ENCODE measurements around the gene PPOX.

The PPOX gene

DNA sequence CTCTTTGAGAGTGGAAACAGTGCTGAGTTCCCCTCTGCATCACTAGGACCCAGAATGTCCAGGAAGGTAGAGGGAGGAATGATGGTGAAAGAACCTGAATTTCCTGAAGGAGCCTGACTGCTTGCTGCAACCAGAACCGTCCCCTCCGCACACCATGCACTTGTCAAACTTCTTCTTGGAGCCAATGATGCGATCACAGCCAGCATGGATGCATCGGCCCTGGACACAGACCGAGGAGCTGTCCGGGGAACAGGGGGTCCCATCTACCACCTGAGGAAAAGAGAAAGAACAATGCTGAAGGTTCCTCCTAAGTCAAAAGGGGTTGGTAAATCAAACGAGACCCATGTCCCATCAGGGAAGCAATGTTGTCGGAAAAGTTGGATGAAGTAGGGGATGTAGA lies 25.7 kb downstream of the PPOX start:
- no peak overlapping the region for H3K9ac ChIP-seq (ENCODE audit: low read depth, low read length)
- peaks cover 29% of the 10 kb centered on the region; the same call in 1 of the 2 replicates for H3K36me3 ChIP-seq (ENCODE audit: insufficient read depth, low read length)
- 86% methylated on average over 8 of the region's 8 CpGs for WGBS
- H3K27me3 ChIP-seq (ENCODE audit: insufficient read depth, low read length): no peaks in the 10 kb centered on the region
- no peak overlapping the region for H3K4me3 ChIP-seq (ENCODE audit: low read length)
- no peak overlapping the region for H3K27ac ChIP-seq (ENCODE audit: low read depth, low read length)
- peaks cover 8% of the 10 kb centered on the region for H3K4me1 ChIP-seq (ENCODE audit: insufficient read depth, low read length)
- H3K9me3 ChIP-seq (ENCODE audit: insufficient read depth, low read depth, low read length): no peaks in the 10 kb centered on the region

GRCh38 chr1:161192476-161193465 lies 26.5 kb downstream of the PPOX start:
- Histone ChIP-seq H3K4me1 (ENCODE audit: insufficient read depth, low read length) (peaks cover 15% of the 10 kb centered on the region), H3K9ac (ENCODE audit: low read depth, low read length) (no peak overlapping the region), H3K4me3 (ENCODE audit: low read length) (no peak overlapping the region), H3K36me3 (ENCODE audit: insufficient read depth, low read length) (peaks cover 29% of the 10 kb centered on the region; the same call in 1 of the 2 replicates), H3K9me3 (ENCODE audit: insufficient read depth, low read depth, low read length) (no peaks in the 10 kb centered on the region), H3K27ac (ENCODE audit: low read depth, low read length) (no peak overlapping the region), H3K27me3 (ENCODE audit: insufficient read depth, low read length) (no peaks in the 10 kb centered on the region)
- WGBS: 76% methylated on average over 14 of the region's 15 CpGs

DNA sequence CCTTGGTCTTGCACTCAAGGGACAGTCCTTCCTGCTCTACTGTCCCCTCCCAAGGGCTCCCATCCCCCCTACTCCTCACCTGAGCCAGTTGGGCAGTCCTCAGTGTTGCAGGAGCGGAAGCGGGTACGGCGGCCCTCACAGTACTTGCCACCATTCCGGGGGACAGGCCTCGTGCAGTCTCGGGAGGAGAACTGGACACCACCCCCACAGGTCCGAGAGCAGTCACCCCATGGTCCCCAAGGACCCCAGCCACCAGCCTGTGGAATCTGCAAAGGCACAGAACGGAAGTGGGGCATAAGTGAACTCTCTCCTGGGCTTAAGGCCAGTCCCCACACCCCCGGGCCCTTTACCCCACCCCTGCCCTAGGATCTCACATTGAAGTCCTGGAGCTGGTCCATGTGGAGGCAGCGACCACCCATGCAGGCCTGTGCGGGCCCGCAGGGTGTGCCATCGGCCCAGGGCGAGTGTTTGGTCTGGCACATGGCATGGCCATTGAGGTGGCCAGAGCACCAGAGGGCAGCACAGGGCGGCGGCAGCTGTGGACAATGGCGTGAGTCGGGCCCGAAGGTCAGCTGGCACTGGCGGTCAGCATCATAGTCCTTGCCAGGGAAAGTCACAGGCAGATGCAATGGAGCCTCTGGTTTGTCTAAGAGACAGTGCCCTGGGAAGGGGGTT lies 27.5 kb downstream of the PPOX start:
- no peak overlapping the region for H3K4me3 ChIP-seq (ENCODE audit: low read length)
- no peak overlapping the region for H3K27ac ChIP-seq (ENCODE audit: low read depth, low read length)
- WGBS: 93% methylated on average over 21 of the region's 21 CpGs
- peaks cover 24% of the 10 kb centered on the region for H3K4me1 ChIP-seq (ENCODE audit: insufficient read depth, low read length)
- H3K9me3 ChIP-seq (ENCODE audit: insufficient read depth, low read depth, low read length): no peaks in the 10 kb centered on the region
- H3K36me3 ChIP-seq (ENCODE audit: insufficient read depth, low read length): peaks cover 29% of the 10 kb centered on the region; the same call in 1 of the 2 replicates
- H3K9ac ChIP-seq (ENCODE audit: low read depth, low read length): no peak overlapping the region
- no peaks in the 10 kb centered on the region for H3K27me3 ChIP-seq (ENCODE audit: insufficient read depth, low read length)

DNA sequence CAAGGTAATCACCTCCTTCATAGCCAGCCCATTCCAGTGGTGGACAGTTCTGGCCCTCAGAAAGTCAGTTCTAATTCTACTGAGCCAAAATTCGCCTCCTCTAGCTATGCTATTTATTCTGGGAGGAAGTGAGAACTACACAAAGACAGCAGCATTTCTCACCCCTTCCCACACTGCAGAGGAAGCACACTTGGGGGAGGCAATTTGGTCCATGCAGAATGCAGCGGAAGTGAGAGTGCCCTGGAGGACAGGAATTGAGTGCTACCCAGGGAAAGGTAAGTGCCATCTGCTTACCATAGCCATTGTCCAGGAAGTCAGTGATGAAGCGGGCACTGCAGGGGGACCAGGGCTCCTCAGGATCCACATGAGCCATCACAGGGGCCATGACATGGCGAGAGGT lies 28.9 kb downstream of the PPOX start:
- 86% methylated on average over 4 of the region's 4 CpGs for WGBS
- no peak overlapping the region for H3K27ac ChIP-seq (ENCODE audit: low read depth, low read length)
- H3K4me1 ChIP-seq (ENCODE audit: insufficient read depth, low read length): peaks cover 39% of the 10 kb centered on the region
- peaks cover 29% of the 10 kb centered on the region; the same call in 1 of the 2 replicates for H3K36me3 ChIP-seq (ENCODE audit: insufficient read depth, low read length)
- no peak overlapping the region for H3K9ac ChIP-seq (ENCODE audit: low read depth, low read length)
- no peaks in the 10 kb centered on the region for H3K9me3 ChIP-seq (ENCODE audit: insufficient read depth, low read depth, low read length)
- H3K27me3 ChIP-seq (ENCODE audit: insufficient read depth, low read length): no peaks in the 10 kb centered on the region
- H3K4me3 ChIP-seq (ENCODE audit: low read length): no peak overlapping the region

DNA sequence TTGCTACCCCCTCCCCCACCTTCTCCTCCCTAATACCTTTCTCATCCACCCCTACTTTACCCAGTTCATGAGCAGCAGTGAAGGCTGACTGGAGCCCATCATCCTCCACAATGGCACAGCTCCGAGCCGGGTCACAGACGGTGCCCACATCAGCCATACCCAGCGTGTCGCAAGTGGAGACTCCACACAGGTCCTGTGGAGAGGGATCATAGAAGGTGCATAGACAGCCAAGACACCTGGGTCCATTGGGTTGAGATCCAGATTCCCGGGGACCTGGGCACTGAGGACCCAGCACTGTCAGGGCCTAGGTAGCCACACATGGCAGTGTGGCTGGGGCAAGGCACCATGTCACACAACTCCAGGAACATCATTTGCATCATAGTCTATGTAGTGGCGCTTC lies 29.9 kb downstream of the PPOX start:
- WGBS: 96% methylated on average over 7 of the region's 7 CpGs
- peaks cover 28% of the 10 kb centered on the region; the same call in 1 of the 2 replicates for H3K36me3 ChIP-seq (ENCODE audit: insufficient read depth, low read length)
- H3K27me3 ChIP-seq (ENCODE audit: insufficient read depth, low read length): no peaks in the 10 kb centered on the region
- H3K9me3 ChIP-seq (ENCODE audit: insufficient read depth, low read depth, low read length): no peaks in the 10 kb centered on the region
- H3K4me1 ChIP-seq (ENCODE audit: insufficient read depth, low read length): peaks cover 48% of the 10 kb centered on the region
- no peak overlapping the region for H3K27ac ChIP-seq (ENCODE audit: low read depth, low read length)
- no peak overlapping the region for H3K4me3 ChIP-seq (ENCODE audit: low read length)
- no peak overlapping the region for H3K9ac ChIP-seq (ENCODE audit: low read depth, low read length)

GRCh38 chr1:161196521-161197451 lies 30.6 kb downstream of the PPOX start:
- Histone ChIP-seq H3K36me3 (ENCODE audit: insufficient read depth, low read length) (peaks cover 22% of the 10 kb centered on the region; the same call in 1 of the 2 replicates), H3K27me3 (ENCODE audit: insufficient read depth, low read length) (no peaks in the 10 kb centered on the region), H3K4me1 (ENCODE audit: insufficient read depth, low read length) (peaks cover 55% of the 10 kb centered on the region), H3K27ac (ENCODE audit: low read depth, low read length) (peak overlapping the region; percentile 64), H3K9me3 (ENCODE audit: insufficient read depth, low read depth, low read length) (no peaks in the 10 kb centered on the region), H3K9ac (ENCODE audit: low read depth, low read length) (peak overlapping the region; percentile 42), H3K4me3 (ENCODE audit: low read length) (peak overlapping the region; percentile 51; the same call in 1 of the 2 replicates)
- 78% methylated on average over 27 of the region's 27 CpGs for WGBS

GRCh38 chr1:161197560-161198193 lies 31.5 kb downstream of the PPOX start:
- peaks cover 56% of the 10 kb centered on the region for H3K4me1 ChIP-seq (ENCODE audit: insufficient read depth, low read length)
- no peak overlapping the region for H3K27ac ChIP-seq (ENCODE audit: low read depth, low read length)
- 88% methylated on average over 11 of the region's 11 CpGs for WGBS
- H3K9me3 ChIP-seq (ENCODE audit: insufficient read depth, low read depth, low read length): no peaks in the 10 kb centered on the region
- H3K9ac ChIP-seq (ENCODE audit: low read depth, low read length): peak overlapping the region; percentile 42
- H3K4me3 ChIP-seq (ENCODE audit: low read length): peak overlapping the region; percentile 51
- H3K36me3 ChIP-seq (ENCODE audit: insufficient read depth, low read length): peaks cover 17% of the 10 kb centered on the region; the same call in 1 of the 2 replicates
- no peaks in the 10 kb centered on the region for H3K27me3 ChIP-seq (ENCODE audit: insufficient read depth, low read length)

- 31% methylated on average over 20 of the region's 20 CpGs for WGBS
- Histone ChIP-seq H3K9ac (ENCODE audit: low read depth, low read length) (peak overlapping the region; percentile 42), H3K27me3 (ENCODE audit: insufficient read depth, low read length) (no peaks in the 10 kb centered on the region), H3K36me3 (ENCODE audit: insufficient read depth, low read length) (peaks cover 16% of the 10 kb centered on the region), H3K4me1 (ENCODE audit: insufficient read depth, low read length) (peaks cover 56% of the 10 kb centered on the region), H3K4me3 (ENCODE audit: low read length) (peak overlapping the region; percentile 51), H3K27ac (ENCODE audit: low read depth, low read length) (peak overlapping the region; percentile 72), H3K9me3 (ENCODE audit: insufficient read depth, low read depth, low read length) (no peaks in the 10 kb centered on the region)
Observed at GRCh38 chr1:161198194-161198896, 32.1 kb downstream of the PPOX start.

- H3K27ac ChIP-seq (ENCODE audit: low read depth, low read length): peak within 1 kb of the TSS; percentile 95
- WGBS: 51% methylated on average over 11 of the region's 11 CpGs
- no peaks in the 10 kb centered on the region for H3K27me3 ChIP-seq (ENCODE audit: insufficient read depth, low read length)
- H3K36me3 ChIP-seq (ENCODE audit: insufficient read depth, low read length): peaks cover 20% of the 10 kb centered on the region
- peak within 1 kb of the TSS; percentile 51 for H3K4me3 ChIP-seq (ENCODE audit: low read length)
- peak within 1 kb of the TSS; percentile 42 for H3K9ac ChIP-seq (ENCODE audit: low read depth, low read length)
- H3K9me3 ChIP-seq (ENCODE audit: insufficient read depth, low read depth, low read length): no peaks in the 10 kb centered on the region
- H3K4me1 ChIP-seq (ENCODE audit: insufficient read depth, low read length): peaks cover 56% of the 10 kb centered on the region
Observed at GRCh38 chr1:161198897-161199431, 32.7 kb downstream of the PPOX start, which contains the start of gene ADAMTS4. ADAMTS4 (minus strand) TSS chr1:161199054; CDS start chr1:161198627, 427 bp downstream.
